Measurements from ENCODE around the gene PNPLA7.

- TF ChIP-seq, protein P1, sequence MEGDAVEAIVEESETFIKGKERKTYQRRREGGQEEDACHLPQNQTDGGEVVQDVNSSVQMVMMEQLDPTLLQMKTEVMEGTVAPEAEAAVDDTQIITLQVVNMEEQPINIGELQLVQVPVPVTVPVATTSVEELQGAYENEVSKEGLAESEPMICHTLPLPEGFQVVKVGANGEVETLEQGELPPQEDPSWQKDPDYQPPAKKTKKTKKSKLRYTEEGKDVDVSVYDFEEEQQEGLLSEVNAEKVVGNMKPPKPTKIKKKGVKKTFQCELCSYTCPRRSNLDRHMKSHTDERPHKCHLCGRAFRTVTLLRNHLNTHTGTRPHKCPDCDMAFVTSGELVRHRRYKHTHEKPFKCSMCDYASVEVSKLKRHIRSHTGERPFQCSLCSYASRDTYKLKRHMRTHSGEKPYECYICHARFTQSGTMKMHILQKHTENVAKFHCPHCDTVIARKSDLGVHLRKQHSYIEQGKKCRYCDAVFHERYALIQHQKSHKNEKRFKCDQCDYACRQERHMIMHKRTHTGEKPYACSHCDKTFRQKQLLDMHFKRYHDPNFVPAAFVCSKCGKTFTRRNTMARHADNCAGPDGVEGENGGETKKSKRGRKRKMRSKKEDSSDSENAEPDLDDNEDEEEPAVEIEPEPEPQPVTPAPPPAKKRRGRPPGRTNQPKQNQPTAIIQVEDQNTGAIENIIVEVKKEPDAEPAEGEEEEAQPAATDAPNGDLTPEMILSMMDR (IDR thresholded peaks at IDR 0.05), result no peak
- no peak for TF ChIP-seq POLR2A (IDR thresholded peaks at IDR 0.05)
Measured at GRCh38 chr9:137542486-137542885, 7.7 kb downstream of the PNPLA7 start.
